CD14-positive monocyte (primary cell): Measurements from ENCODE around the gene ARHGDIB. TPM values are rescaled to one million over a fixed set of nuclear protein-coding genes. Genes with fewer than 3 reads are reported as not detected.
A peak's percentile ranks its signal among the peaks of the same experiment; 100 is the strongest.

Source experiments
- DNase-seq, 3 donors: peaks; one replicate each; pipeline ENCODE4 v3.0.0-alpha.2; 2011 to 2022
- H2AFZ ChIP-seq: 2 replicates; pipeline ENCODE4 v1.6.0; 2012; ENCODE audit warnings: mild to moderate bottlenecking, low read depth, low read length, inconsistent platforms; ENCODE audit not compliant: insufficient read depth, poor library complexity, severe bottlenecking
- H3K27ac ChIP-seq, 2 donors: 1 replicate in 1 of 2; 2 replicates in 1 of 2; pipeline ENCODE4 v1.5.1; 2012 to 2013; ENCODE audit warnings: low read length in 2 of 2, control low read depth in 1 of 2, inconsistent platforms in 1 of 2, low read depth in 1 of 2, mild to moderate bottlenecking in 1 of 2
- H3K27me3 ChIP-seq, 2 donors: one replicate each; pipeline versions ENCODE4 v1.6.0 to v1.6.1; 2011 to 2013; ENCODE audit warnings: low read length in 2 of 2; ENCODE audit not compliant: control insufficient read depth in 2 of 2, insufficient read depth in 2 of 2
- H3K36me3 ChIP-seq, 2 donors: replicated peaks in 1 of 2; 1 replicate in 1 of 2; 2 replicates in 1 of 2; pipeline versions ENCODE4 v1.5.1 to v1.6.1; 2012 to 2013; ENCODE audit warnings: low read length in 2 of 2, control low read depth in 1 of 2, inconsistent platforms in 1 of 2, mild to moderate bottlenecking in 1 of 2; ENCODE audit not compliant: insufficient read depth in 2 of 2, control insufficient read depth in 1 of 2
- H3K4me1 ChIP-seq, 2 donors: 1 replicate in 1 of 2; 2 replicates in 1 of 2; pipeline versions ENCODE4 v1.5.1 to v1.6.1; 2012 to 2013; ENCODE audit warnings: low read length in 2 of 2, control low read depth in 1 of 2, inconsistent platforms in 1 of 2, mild to moderate bottlenecking in 1 of 2, moderate library complexity in 1 of 2; ENCODE audit not compliant: insufficient read depth in 2 of 2, control insufficient read depth in 1 of 2
- H3K4me2 ChIP-seq: replicated peaks from 2 replicates; pipeline ENCODE3; 2012; ENCODE audit warnings: low read length, moderate library complexity, mild to moderate bottlenecking; ENCODE audit not compliant: poor library complexity, severe bottlenecking; ENCODE audit errors: extremely low read depth
- H3K4me3 ChIP-seq, 3 experiments: fragments of 200-600 bp in 1 of 3; sonication (generic) in 1 of 3; replicated peaks in 1 of 3; 1 replicate in 2 of 3; 2 replicates in 1 of 3; pipeline ENCODE4 v1.5.1; 2011 to 2013; ENCODE audit warnings: low read length in 3 of 3, mild to moderate bottlenecking in 3 of 3, control low read depth in 2 of 3, low read depth in 2 of 3, inconsistent platforms in 1 of 3, moderate library complexity in 1 of 3
- H3K79me2 ChIP-seq: 2 replicates; pipeline ENCODE4 v1.6.0; 2012; ENCODE audit warnings: mild to moderate bottlenecking, control low read depth, inconsistent platforms, low read length, moderate library complexity; ENCODE audit not compliant: insufficient read depth
- H3K9ac ChIP-seq: 2 replicates; pipeline ENCODE4 v1.6.0; 2017; ENCODE audit warnings: low read length, mild to moderate bottlenecking; ENCODE audit not compliant: insufficient read depth, poor library complexity, severe bottlenecking
- H3K9me3 ChIP-seq, 2 donors: replicated peaks in 1 of 2; 1 replicate in 1 of 2; 2 replicates in 1 of 2; pipeline versions ENCODE4 v1.5.1 to v1.6.1; 2012 to 2013; ENCODE audit warnings: low read length in 2 of 2, control low read depth in 1 of 2; ENCODE audit not compliant: control insufficient read depth in 1 of 2, insufficient read depth in 1 of 2
- H4K20me1 ChIP-seq: 2 replicates; pipeline ENCODE4 v1.6.0; 2012; ENCODE audit warnings: mild to moderate bottlenecking, low read length, control low read depth, moderate library complexity; ENCODE audit not compliant: insufficient read depth
- H3K27ac Mint-ChIP-seq, 7 donors: one replicate each; pipeline ENCODE4 v1.8.0; 2020; ENCODE audit warnings: mild to moderate bottlenecking in 7 of 7, mixed read lengths in 7 of 7, moderate library complexity in 6 of 7, inconsistent platforms in 2 of 7
- H3K27me3 Mint-ChIP-seq, 3 donors: one replicate each; pipeline ENCODE4 v1.8.0; 2021 to 2022; ENCODE audit warnings: low read depth in 3 of 3, mild to moderate bottlenecking in 3 of 3, mixed read lengths in 3 of 3, moderate library complexity in 3 of 3, inconsistent platforms in 1 of 3
- H3K36me3 Mint-ChIP-seq, 2 donors: one replicate each; pipeline ENCODE4 v1.8.0; 2020; ENCODE audit warnings: mixed read lengths in 2 of 2, inconsistent platforms in 1 of 2, mild to moderate bottlenecking in 1 of 2
- H3K4me1 Mint-ChIP-seq: one replicate; pipeline ENCODE4 v1.8.0; 2020; ENCODE audit warnings: mild to moderate bottlenecking, mixed read lengths
- H3K4me3 Mint-ChIP-seq, 2 donors: one replicate each; pipeline ENCODE4 v1.8.0; 2020; ENCODE audit warnings: mild to moderate bottlenecking in 2 of 2, mixed read lengths in 2 of 2, moderate library complexity in 1 of 2
- H3K9me3 Mint-ChIP-seq, 7 donors: one replicate each; pipeline ENCODE4 v1.8.0; 2020 to 2022; ENCODE audit warnings: mixed read lengths in 7 of 7, mild to moderate bottlenecking in 6 of 7, moderate library complexity in 6 of 7, inconsistent platforms in 2 of 7
- CTCF ChIP-seq: fragments of 200-600 bp; IDR thresholded peaks from one replicate; pipeline ENCODE4 v1.8.0; 2022; ENCODE audit warnings: antibody characterized with exemption, mild to moderate bottlenecking
- WGBS: methylation state at CpG from one replicate; pipeline ENCODE4 v1.1.5; 2013; ENCODE audit warnings: missing lambda C conversion rate; ENCODE audit not compliant: insufficient coverage; 5-methylcytosine and 5-hydroxymethylcytosine counted together
- intact Hi-C, 2 donors: fragments of 100-400 bp; cut with micrococcal nuclease; formaldehyde crosslinking; loops; one replicate each; pipeline versions ENCODE4 v1.15.0 to v1.15.1; 2023
- polyA plus RNA-seq, 3 donors: library from polyadenylated mRNA; depleted of rRNA in 1 of 3; unstranded in 2 of 3; stranded (reverse) in 1 of 3; fragments of 300-500 nt in 2 of 3; fragments of >200 nt in 1 of 3; fragmentation: Illumina TruSeq in 2 of 3; gene quantifications; 1 replicate in 2 of 3; 2 replicates in 1 of 3; pipeline ENCODE4 v1.2.3, GENCODE V29; 2012 to 2021

Gene ARHGDIB
- polyA plus RNA-seq, 3 donors, result 1,199 to 2,228 (median 1,854) TPM

- Histone ChIP-seq H3K9me3 (no peaks in the 10 kb centered on the region), H4K20me1 (no peaks in the 10 kb centered on the region), H3K36me3 (no peaks in the 10 kb centered on the region), H3K4me1 (peaks cover 37 to 67% of the 10 kb centered on the region in 2 donors), H3K9ac (no peak overlapping the region), H3K4me3 (peak overlapping the region in 1 of 3 experiments; percentile 47), H3K27ac (peak overlapping the region; percentile 40 to 75), H3K4me2 (peak overlapping the region; percentile 68), H3K27me3 (no peaks in the 10 kb centered on the region), H3K79me2 (peaks cover 26% of the 10 kb centered on the region), H2AFZ (peak overlapping the region; percentile 43)
- TF ChIP-seq CTCF, result no peak
- Mint-ChIP-seq H3K9me3 (peaks cover 0 to 5% (median 0%) of the 10 kb centered on the region in 7 donors), H3K4me3 (peak overlapping the region in 1 of 2 donors; percentile 47), H3K36me3 (no peaks in the 10 kb centered on the region), H3K27ac (peak overlapping the region; percentile 77 to 93 (median 91)), H3K27me3 (no peaks in the 10 kb centered on the region), H3K4me1 (peaks cover 73% of the 10 kb centered on the region)
- WGBS, result no CpG with 5 or more reads among the region's 1 CpG
- DNase-seq, result peak in 2 of 3 donors; percentile 31 to 49
- intact Hi-C loops, result loop anchor here (5.0 kb wide), 2 partner anchors 37 to 42 kb away; no protein-coding TSS in a partner anchor
Observed at GRCh38 chr12:14989790-14990189, 28.4 kb upstream of the ARHGDIB start.

GRCh38 chr12:14988035-14988434, 26.6 kb upstream of the ARHGDIB start:
- Mint-ChIP-seq H3K4me1 (peaks cover 76% of the 10 kb centered on the region), H3K27ac (peak overlapping the region; percentile 79 to 89 (median 87))

More at GRCh38 chr12:14988035-14988434, 26.6 kb upstream of the ARHGDIB start:
- H3K9ac ChIP-seq, result no peak overlapping the region
- H3K4me2 ChIP-seq, result peak overlapping the region; percentile 42
- H3K4me1 ChIP-seq, result peaks cover 51 to 75% of the 10 kb centered on the region in 2 donors
- Mint-ChIP-seq H3K27me3 (no peaks in the 10 kb centered on the region), H3K36me3 (no peaks in the 10 kb centered on the region), H3K4me3 (peak overlapping the region; percentile 48 to 69), H3K9me3 (peaks cover 0 to 5% (median 0%) of the 10 kb centered on the region in 7 donors)
- no peaks in the 10 kb centered on the region for H3K36me3 ChIP-seq
- DNase-seq, result peak; percentile 52 to 77 (median 77)
- intact Hi-C loops, result loop anchor here in 1 of 2 donors (5.0 kb wide), 1 partner anchor 41 kb away; no protein-coding TSS in a partner anchor
- H3K4me3 ChIP-seq, result peak overlapping the region in 2 of 3 experiments; percentile 8 to 47
- no peaks in the 10 kb centered on the region for H3K27me3 ChIP-seq
- H4K20me1 ChIP-seq, result no peaks in the 10 kb centered on the region
- no peak for TF ChIP-seq CTCF
- peaks cover 36% of the 10 kb centered on the region for H3K79me2 ChIP-seq
- H2AFZ ChIP-seq, result no peak overlapping the region
- no peaks in the 10 kb centered on the region for H3K9me3 ChIP-seq
- peak overlapping the region in 1 of 2 donors; percentile 75 for H3K27ac ChIP-seq
- WGBS, result no CpG with 5 or more reads among the region's 3 CpGs
